NCI-H146 treated with DMSO at 0.1 percent for 48 hours (cell line): ENCODE results near the gene PMAIP1.
"Not testable (repeated sequence)": the region's sequence is repeated elsewhere in the genome, so short reads cannot be mapped to it uniquely, and the experiment has no call there.

Experiments
- DNase-seq: peaks from one replicate; lab custom pipeline; 2025; ENCODE audit not compliant: unreplicated experiment; lab: John Stamatoyannopoulos, UW

PMAIP1 gene

DNA sequence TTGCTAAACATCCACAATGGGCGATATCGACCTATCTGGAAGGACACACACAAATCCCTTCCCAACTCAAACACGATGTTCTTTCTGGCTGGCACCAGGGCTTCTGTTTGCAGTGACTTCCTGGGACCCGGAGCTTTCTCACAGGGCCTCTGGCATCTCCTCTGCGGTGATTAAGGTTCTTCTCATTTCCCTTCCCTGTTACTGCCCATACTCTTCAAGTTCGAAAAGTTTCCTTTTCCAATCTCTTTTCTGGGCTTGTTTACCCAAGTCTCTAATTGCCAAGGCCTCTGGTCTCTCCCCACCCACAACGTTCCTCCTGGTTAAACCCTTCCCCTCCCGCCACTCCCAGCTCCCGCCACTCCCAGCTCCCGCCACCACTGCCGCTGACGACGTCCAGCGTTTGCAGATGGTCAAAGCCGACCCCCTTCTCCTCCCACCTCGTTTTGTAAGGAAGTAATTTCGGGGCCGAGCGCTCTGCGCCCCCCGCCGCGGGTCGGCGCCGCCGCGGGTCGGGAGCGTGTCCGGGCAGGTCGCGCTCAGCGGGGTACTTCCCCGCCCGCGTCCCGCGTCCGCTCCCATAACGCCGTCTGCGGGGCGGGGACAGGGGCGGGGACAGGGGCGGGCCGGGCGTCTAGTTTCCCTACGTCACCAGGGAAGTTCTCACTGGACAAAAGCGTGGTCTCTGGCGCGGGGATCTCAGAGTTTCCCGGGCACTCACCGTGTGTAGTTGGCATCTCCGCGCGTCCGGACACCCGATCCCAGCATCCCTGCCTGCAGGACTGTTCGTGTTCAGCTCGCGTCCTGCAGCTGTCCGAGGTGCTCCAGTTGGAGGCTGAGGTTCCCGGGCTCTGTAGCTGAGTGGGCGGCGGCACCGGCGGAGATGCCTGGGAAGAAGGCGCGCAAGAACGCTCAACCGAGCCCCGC, at the start of gene PMAIP1:
Gene PMAIP1, plus strand, starts transcription at position 699 of the 924 bp plus-strand sequence. Its CDS starts 182 bp downstream, at position 881.
- DNase-seq = peak; percentile 99

DNA sequence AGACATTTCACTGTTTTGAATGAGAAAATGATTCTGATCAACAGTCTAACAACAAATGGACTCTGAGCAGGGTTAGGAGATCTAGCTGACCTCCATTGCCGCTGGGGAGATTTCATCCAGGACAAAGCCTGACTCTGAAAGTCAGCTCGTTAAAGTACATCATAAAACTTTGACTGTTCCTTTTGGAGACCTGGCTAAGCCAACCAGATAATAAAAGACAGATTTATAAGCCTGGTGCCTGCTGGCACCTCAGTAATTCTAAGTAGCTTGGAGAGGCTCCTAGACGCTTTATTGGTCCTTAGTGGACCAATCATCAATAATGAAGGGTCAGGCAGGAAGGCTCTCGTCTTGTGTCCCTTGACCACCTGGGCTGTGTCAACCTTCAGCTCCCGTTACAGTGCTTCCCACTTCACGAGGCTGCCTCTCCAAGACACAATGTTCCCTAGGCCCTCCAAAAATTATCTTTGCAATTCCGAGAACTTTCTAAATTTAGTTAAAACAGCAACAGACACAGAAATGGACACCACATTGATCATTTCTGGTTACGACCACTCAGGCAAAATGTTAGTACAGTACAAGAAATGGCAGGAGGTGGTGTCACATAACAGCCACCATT, 47.9 kb upstream of the PMAIP1 start:
- no peak for DNase-seq

DNA sequence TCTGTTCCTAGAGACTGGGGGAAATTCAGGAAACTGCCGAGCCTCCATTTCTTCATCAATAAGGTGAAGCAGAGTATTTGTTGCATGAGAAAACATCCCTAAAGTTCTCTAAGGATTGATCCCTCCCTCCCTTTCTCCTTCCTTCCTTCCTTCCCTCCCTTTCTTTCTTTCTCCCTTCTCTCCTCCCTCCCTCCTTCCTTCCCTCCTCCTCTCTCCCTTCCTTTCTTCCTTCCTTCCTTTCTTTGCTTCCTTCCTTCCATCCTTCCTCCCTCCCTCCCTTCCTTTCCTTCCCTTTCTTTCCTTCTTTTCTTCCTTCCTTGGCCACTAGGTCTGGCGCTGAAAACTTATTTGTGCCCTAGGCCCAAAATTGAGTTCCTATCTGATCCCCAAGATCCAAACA, 47.2 kb upstream of the PMAIP1 start:
- no peak for DNase-seq

DNA sequence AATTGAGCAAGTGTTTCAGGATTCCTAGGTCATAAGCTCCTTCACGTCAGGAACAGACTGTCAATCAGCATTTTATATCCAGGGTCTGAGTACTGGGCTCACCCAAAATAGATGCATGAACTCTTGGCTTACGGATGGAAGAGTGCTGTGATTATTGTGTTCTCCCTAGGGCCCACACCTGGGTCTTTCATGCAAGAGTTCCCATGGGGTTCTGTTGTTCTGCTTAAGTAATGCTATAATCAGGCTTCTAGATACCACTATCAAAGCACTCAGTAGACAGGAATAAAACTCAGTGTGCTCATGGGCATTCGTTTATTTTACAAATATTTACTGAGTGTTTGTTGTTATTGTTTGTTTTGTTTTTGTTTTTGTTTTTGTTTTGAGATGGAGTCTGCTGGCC, 46.4 kb upstream of the PMAIP1 start:
- DNase-seq = no peak

DNA sequence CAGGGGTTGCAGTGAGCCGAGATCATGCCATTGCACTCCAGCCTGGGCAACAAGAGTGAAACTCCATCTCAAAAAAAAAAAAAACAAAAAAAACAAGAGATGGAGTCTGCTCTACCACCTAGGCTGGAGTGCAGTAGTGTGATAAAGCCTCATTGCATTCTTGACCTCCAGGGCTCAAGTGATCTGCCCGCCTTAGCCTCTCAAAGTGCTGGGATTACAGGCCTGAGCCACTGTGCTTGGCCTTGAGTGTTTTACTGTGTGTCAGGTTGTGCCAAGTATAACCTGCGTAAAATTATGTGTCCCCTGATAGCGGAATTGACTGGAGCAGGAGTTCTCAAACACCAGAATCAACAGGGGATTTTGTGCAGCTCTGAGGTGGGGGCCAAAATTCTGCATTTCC, 45.8 kb upstream of the PMAIP1 start:
- DNase-seq = not testable (repeated sequence)

DNA sequence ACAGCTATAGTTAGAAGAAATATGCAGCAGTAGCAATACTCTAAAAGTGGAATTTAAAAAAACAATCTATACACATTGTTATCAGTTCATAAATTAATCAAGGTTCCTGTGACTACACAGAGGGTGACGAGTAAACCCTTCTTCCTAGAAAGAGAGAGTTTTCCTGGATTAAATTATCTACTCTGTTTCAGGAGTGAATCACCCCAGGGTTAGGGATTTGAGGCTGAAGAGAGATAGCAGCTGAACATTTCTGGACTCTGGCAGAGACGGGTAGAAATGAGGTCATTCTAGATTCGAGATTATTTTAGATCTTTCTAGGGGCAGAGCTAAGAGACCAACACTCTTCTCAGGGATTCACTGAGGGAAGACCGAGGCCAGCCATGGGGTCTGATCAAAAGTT, 38.8 kb upstream of the PMAIP1 start:
- no peak for DNase-seq

DNA sequence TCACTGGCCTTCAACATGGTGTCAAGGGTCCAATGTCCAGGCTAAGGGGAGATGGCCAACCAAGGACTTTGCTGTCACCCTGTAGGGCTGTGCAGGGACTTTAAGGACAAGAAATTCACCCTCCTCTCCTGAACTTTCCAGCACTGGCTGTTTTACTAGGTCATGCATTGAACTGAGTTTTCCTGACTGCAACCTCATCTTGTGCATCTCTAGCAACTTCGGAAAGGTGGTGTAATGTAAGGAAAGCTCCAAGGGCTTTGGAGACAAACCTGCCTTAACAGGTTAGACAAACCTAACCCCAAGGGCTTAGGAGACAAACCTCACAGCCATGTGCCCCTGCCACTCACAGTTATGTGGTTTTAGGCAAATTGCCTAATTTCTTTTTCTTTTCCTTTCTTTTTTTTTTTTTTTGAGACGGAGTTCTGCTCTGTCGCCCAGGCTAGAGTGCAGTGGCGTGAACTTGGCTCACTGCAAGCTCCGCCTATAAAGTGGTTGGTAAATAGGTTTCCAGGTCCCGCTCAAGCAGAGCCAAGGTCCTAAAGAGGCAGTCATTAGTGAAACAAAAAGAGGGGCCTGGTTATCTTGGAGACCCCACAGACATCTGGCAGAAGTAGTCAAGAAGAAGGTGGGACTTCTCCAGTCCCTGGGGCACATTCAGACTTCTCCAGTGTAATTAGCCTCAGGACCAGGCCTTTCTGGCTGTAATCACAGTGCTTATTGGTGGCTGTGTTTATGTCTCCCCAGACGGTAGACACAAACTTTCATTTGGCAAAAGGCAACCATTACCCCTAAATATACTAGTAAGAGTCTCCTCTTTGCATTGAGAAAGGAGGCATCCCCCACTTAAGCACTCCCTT, 37.6 kb upstream of the PMAIP1 start:
- no peak for DNase-seq

DNA sequence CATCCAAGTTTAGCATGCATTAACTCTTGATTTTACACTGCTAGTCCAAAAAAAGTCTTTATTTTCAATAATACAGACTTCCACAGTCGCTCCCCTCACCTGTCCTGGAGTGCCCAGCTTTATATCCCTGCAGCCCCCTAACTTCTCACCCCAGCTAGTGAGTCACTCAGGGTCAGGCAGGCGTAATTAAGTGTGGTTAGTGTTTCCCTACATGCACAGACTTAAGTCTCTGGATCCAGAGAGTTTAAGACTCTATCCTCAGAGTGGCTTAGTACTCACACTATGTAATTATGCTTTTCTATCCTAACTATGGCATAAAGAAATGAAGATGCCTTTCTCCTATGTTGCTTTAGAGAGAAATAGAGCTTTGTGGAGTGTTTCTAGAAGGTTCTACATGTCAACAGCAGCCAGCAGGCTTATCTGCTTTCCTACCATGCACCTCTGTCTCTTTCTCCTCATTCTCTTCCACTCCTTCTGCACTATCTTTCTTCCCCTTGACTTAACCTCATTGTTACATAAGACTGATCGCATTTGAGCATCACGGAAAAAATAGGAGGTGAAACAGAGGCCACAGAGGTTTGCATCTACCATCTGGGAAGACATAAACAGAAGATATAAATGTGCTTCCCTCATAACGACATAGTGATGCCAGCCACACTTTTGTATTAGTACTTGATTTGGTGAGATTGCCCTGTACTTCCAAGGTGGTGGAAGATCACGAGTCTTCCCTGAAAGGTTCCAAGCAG, 34.4 kb upstream of the PMAIP1 start:
- no peak for DNase-seq

DNA sequence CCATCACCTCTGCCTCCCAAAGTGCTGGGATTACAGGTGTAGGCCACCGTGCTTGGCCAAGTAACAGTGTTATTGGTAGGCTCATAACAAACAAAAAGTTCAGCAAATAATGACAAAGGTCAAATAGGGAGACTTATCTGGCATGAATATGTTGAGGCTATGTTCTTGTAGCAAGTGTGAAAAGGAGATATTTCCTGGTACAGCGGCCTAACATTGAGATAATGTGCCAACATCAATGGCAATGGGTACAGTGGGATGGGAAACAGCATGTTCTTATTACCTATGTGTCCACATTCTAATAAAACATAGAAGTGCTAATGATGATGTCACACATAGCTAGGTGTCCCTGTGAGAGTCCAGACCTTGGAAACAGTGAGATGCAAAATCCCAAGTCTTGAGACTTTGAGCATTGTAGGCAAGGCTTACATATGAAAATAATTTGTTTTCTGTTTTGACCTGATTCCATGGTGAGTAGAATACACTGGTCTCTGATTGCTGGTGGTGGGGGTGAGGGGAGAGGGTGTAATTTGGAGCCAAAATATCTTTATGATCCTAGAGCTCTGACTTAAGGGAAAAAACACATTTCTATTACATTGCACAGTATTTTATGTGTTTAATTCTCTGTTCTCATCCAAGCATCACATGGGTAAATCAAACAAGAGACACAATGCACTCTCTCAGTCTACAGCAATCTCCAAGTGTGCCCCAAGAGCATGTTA, 33.1 kb upstream of the PMAIP1 start:
- DNase-seq = no peak

DNA sequence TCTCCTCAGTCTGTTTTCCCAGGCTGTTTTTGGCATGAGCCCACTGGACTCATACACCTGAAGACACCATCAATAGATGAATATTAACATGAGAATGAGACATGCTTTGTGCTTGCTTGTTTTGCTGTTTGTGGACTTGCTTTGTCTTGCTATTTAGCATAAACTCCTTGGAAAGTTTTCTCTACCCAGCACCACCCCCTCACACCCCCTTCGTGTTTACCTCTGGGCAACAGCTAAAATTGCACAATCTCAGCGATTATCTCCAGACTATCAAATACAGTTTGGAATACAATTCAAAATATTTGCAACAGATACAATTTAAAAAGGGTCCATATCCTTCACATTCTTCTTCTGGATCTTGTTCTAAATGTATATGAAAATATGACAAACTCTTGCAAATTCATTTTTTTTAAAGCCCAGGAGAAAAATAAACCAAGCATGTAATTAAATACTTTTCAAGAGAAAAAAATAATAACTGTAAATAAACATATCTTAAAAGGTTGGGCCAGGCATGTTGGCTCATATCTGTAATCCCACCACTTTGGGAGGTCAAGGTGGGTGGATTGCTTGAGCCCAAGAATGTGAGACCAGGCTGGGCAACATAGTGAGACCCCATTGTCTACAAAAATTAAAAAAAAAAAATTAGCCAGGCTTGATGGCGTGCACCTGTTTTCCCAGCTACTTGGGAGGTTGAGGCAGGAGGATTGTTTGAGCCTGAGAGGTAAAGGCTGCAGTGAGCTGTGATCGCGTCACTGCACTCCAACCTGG, 32.3 kb upstream of the PMAIP1 start:
- DNase-seq = no peak

DNA sequence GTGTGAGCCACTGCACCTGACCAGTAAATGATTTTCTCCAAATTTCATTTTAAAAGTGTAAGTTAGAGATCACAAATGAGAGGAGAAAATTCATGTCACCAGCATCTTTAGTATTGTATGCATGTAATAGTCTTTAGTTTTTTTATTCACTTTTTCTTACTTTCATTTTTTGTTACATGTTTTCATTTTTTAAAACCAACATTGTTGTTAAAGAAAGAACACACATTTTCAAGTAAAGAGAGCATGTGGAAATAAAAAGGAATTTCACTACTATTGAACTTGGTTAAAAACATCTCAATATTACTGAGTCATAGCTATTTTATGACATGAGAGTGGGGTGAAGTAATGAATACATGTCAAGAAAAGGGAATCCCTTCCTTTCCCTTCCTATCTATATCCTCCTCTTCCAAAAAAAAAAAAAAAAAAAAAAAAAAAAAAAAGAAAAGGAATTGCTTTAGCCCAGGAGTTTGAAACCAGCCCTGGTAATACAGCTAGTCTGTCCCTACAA, 29.1 kb upstream of the PMAIP1 start:
- DNase-seq = no peak

DNA sequence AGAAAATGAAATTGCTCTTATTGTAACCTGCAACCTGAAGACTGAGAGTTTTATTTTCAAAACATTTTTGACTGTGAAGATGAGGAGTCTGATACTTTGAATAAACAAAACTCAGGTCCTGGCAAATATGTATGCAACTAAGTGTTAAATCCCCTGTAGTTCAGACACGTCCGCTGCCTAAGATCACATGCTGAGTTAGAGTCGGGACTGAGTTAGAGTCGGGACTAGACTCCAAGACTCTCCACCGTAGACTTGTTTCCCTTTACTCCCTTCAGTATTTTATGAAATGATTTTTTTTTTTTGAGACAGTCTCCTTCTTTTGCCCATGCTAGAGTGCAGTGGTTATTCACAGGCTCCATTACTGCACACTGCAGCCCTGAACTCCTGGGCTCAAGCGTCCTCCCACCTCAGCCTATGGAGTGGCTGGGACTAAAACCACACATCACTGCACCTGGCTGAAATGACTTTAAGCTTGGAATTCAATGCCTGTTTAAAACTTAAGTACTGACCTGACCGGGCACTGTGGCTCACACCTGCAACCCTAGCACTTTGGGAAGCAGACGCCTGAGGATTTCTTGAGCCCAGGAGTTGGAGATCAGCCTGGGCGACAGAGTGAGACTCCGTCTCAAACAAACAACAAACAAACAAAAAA, 28.0 kb upstream of the PMAIP1 start:
- no peak for DNase-seq

DNA sequence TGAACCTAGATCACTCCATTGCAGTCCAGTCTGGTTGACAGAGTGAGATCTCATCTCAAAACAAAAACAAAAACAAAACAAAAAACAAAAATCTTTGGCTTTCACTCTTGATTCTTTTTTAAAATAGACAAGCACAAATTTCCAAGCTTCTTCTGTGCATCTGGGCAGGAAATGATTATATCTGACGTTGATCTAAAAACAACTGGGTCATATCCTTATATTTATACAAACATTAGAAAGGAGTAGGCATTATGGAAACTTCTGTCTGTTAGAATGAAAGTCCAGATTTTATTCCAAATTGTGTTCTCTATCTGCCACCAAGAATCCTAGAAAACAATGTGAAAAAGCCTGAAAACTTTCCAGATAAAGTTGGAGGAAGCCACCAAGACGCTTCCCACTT, 26.2 kb upstream of the PMAIP1 start:
- no peak for DNase-seq

DNA sequence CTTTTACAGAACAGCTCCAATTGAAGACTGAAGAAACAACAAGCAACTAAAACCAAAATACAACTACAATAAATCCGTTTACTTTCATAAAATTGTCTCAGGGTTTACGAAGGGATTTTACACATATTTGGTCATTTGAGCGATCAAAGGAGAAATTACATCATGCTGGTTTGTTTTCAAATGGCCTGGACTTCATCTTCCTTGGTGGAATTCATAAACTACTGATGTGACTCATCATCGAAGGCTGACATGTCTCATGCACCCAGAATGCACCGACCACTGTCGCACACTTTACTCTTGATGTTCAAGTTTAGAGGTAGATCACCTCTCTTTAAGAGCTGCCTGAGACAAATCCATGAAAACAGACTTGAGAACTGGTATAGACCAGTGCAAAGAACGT, 25.6 kb upstream of the PMAIP1 start:
- no peak for DNase-seq

DNA sequence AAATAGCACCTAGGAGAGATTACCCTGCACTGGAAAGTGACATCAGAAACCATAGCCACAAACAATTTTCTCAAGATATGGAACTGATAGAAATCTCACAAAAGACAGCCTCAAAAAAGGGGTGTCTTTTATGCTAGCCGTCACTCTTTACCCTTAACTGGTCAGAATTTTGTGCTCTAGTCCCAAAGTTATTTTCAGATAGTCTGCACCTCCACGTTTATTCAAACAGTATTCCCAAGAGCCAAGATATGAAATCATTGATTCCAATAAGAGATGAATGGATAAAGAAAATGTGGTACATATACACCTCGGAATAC, 23.5 kb upstream of the PMAIP1 start:
- no peak for DNase-seq

DNA sequence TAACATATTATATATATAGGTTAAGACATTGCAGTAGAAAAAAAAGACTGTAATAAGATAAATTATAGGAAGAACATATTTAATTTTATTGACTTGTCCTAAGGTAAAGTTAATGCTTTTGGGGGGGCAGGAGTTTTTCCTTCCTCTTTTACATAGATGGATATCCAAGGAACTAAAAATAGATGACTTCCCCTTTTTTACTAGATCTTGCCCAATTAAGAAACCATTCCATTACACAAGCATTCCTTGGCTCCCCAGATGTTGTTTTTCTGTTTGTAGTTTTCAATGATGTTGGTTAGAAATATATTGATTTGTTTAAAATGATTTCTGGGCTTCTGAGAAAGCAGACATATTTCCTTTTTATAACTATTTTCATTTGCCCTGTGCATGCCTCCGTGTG, 22.4 kb upstream of the PMAIP1 start:
- no peak for DNase-seq

DNA sequence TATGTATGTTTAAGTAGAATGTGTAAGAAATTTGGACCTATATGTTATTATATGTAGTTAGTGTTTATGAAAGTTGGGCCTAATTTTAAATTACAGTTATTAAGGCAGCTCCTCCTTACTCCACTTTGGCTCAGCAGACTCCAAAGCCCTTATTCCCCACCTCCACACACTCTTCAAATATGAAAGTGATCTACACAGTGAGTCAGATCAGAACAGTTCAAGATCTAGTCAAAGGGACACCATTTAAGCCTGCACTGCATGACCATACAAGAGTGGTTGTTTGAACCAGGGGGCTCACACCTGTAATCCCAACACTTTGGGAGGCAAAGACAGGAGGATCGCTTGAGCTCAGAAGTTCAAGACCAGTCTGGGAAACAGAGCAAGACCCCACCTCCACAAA, 21.2 kb upstream of the PMAIP1 start:
- no peak for DNase-seq

DNA sequence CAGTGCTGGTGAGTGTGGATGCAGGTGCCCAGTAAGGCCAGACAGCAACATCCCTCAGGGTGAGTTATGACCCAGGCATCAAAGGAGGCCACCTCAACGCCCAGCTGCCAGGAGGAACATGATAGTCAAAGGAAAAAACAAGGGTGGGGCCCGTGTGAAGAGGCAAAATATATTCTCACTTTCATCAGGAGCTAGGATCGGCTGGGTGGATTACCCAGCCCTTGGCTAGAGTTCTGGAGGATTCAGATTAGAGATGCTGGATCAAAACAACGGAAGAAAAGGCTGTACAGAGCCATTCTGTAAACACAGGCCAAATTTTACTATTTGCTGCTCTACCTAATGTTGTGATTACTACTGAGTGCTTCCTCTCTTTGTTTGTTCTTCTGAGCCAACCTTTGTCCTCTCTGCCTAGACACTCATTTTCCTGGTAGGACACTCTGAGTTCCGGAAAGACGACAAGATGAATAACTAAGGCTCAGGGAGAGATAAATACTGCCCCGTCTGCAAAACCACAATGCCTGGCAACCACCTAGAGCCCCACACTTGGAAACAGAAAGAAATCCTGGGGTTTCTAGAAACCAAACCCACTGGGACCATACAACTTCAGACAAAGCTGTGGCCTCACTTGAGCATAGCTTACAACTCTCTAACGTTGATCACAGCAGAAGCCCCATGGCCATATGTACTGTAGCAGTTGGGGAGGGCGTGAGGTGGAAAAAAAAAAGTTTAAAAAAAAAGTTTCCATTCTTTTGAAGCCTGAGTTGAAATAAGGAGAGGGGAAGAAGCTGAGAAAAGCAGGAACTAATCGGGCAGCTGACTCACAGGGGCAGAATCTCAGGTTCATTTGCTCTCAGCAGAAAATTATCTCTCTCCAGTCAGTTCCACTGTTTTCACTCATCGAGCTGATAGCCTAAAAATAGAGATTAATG, 17.8 kb upstream of the PMAIP1 start:
- peak; percentile 98 for DNase-seq
